ENCODE measurements around the gene NPAS3. TPM values are rescaled to one million over a fixed set of nuclear protein-coding genes. Genes with fewer than 3 reads are reported as not detected.

The NPAS3 gene
- total RNA-seq, 2 donors from 2014 or later = 1.1 to 1.8 TPM

- H3K36me3 ChIP-seq = no peaks in the 10 kb centered on the region
- no peak for DNase-seq (ENCODE audit: low spot score)
- TF ChIP-seq CTCF (IDR thresholded peaks at IDR 0.05) (no peak), POLR2AphosphoS5 (IDR thresholded peaks at IDR 0.05) (no peak), POLR2A (IDR thresholded peaks at IDR 0.05) (no peak)
- H3K4me1 ChIP-seq (replicated peaks) = no peaks in the 10 kb centered on the region
- no peaks in the 10 kb centered on the region for H3K9me3 ChIP-seq
- intact Hi-C loops (cut with DNase I) = no loop called here
- H3K4me3 ChIP-seq = no peak overlapping the region
- no peak overlapping the region for H3K27ac ChIP-seq
- no peaks in the 10 kb centered on the region for H3K27me3 ChIP-seq (replicated peaks; ENCODE audit: insufficient read depth)
- WGBS = 85% methylated on average over 3 of the region's 3 CpGs
Observed at GRCh38 chr14:33634631-33635030, 696.0 kb downstream of the NPAS3 start.

- no peak overlapping the region for H3K4me3 ChIP-seq
- H3K36me3 ChIP-seq = no peaks in the 10 kb centered on the region
- H3K9me3 ChIP-seq = no peaks in the 10 kb centered on the region
- 71% methylated on average over 4 of the region's 4 CpGs for WGBS
- no peak for DNase-seq (ENCODE audit: low spot score)
- H3K27me3 ChIP-seq (replicated peaks; ENCODE audit: insufficient read depth) = no peaks in the 10 kb centered on the region
- no peak overlapping the region for H3K27ac ChIP-seq
- intact Hi-C loops (cut with DNase I) = no loop called here
- H3K4me1 ChIP-seq (replicated peaks) = no peaks in the 10 kb centered on the region
- TF ChIP-seq POLR2AphosphoS5 (IDR thresholded peaks at IDR 0.05) (no peak), CTCF (IDR thresholded peaks at IDR 0.05) (no peak), POLR2A (IDR thresholded peaks at IDR 0.05) (no peak)
Observed at GRCh38 chr14:33636716-33637115, 698.0 kb downstream of the NPAS3 start.

GRCh38 chr14:33642080-33642479, 703.4 kb downstream of the NPAS3 start:
- Histone ChIP-seq H3K4me3 (no peak overlapping the region), H3K27me3 (replicated peaks; ENCODE audit: insufficient read depth) (no peaks in the 10 kb centered on the region), H3K9me3 (no peaks in the 10 kb centered on the region), H3K36me3 (no peaks in the 10 kb centered on the region), H3K4me1 (replicated peaks) (no peaks in the 10 kb centered on the region), H3K27ac (no peak overlapping the region)
- TF ChIP-seq POLR2A (IDR thresholded peaks at IDR 0.05) = no peak
- TF ChIP-seq POLR2AphosphoS5 (IDR thresholded peaks at IDR 0.05) = no peak
- no peak for TF ChIP-seq CTCF (IDR thresholded peaks at IDR 0.05)
- DNase-seq (ENCODE audit: low spot score) = no peak
- 34% methylated on average over 6 of the region's 6 CpGs for WGBS
- intact Hi-C loops (cut with DNase I) = no loop called here

- no peaks in the 10 kb centered on the region for H3K36me3 ChIP-seq
- H3K9me3 ChIP-seq = no peaks in the 10 kb centered on the region
- H3K4me3 ChIP-seq = no peak overlapping the region
- 37% methylated on average over 4 of the region's 4 CpGs for WGBS
- no peaks in the 10 kb centered on the region for H3K4me1 ChIP-seq (replicated peaks)
- intact Hi-C loops (cut with DNase I) = no loop called here
- no peaks in the 10 kb centered on the region for H3K27me3 ChIP-seq (replicated peaks; ENCODE audit: insufficient read depth)
- DNase-seq (ENCODE audit: low spot score) = no peak
- TF ChIP-seq POLR2AphosphoS5 (IDR thresholded peaks at IDR 0.05) (no peak), CTCF (IDR thresholded peaks at IDR 0.05) (no peak), POLR2A (IDR thresholded peaks at IDR 0.05) (no peak)
- no peak overlapping the region for H3K27ac ChIP-seq
Observed at GRCh38 chr14:33642691-33643244, 704.1 kb downstream of the NPAS3 start.

DNA sequence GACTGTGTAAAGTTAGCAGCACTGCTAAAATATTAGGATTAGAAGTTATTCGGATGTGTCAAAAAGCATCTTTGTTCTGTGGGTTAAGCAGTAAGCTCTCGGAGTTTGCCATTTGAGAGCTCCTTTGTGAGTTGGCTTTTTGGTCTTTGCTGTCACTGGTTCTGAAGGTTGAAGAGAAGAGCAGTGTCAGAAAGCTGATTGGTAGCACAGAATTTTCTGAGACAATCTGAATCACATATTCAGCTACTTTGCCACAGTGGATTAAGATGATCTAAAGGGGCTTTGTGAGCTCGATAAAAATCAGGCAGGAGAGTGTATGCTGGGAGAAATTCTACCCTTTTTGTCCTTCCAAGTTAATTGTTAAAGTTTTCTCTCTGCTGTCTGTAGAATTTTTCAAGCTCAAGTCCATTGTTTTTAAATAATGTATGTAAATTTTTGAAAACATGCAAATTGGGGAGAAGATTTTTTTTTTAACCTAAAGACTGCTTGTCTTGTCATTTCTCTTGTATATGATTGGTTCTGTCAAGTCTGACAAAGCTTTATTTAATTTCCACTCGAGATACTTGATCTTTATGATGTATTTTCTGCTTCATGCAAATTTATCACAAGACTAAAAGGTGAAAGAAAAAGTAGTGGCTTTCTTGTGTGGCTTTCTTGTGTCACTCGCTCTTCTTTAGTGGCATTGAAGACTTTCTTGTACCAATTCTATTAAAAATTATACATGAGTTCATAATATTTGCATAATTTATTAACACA, 704.9 kb downstream of the NPAS3 start:
- no peak for DNase-seq (ENCODE audit: low spot score)
- WGBS = 79% methylated on average over 5 of the region's 5 CpGs
- TF ChIP-seq POLR2A (IDR thresholded peaks at IDR 0.05) = no peak
- TF ChIP-seq CTCF (IDR thresholded peaks at IDR 0.05) = no peak
- no peak for TF ChIP-seq POLR2AphosphoS5 (IDR thresholded peaks at IDR 0.05)
- Histone ChIP-seq H3K4me1 (replicated peaks) (no peaks in the 10 kb centered on the region), H3K27me3 (replicated peaks; ENCODE audit: insufficient read depth) (no peaks in the 10 kb centered on the region), H3K36me3 (no peaks in the 10 kb centered on the region), H3K27ac (no peak overlapping the region), H3K4me3 (no peak overlapping the region), H3K9me3 (no peaks in the 10 kb centered on the region)
- intact Hi-C loops (cut with DNase I) = no loop called here
